Natural killer cell (primary cell): ENCODE measurements around the gene SLC7A6. TPM values are rescaled to one million over a fixed set of nuclear protein-coding genes. Genes with fewer than 3 reads are reported as not detected.

Experiments used
- ATAC-seq, 3 donors: fragments of 150-1000 bp in 2 of 3; fragments of 200-7000 bp in 1 of 3; cut with Tn5 transposase; 1 replicate in 1 of 3; 2 replicates in 2 of 3; pipeline ENCODE4 v1.10.0; 2021; ENCODE audit warnings: mild to moderate bottlenecking in 2 of 3, moderate library complexity in 2 of 3
- DNase-seq, 2 donors: peaks; one replicate each; pipeline versions ENCODE4 v3.0.0 to v3.0.0-alpha.2; 2013 to 2021; ENCODE audit warnings: mixed read lengths in 1 of 2
- H3K27ac ChIP-seq: one replicate; pipeline ENCODE4 v1.5.1; 2013; ENCODE audit warnings: mild to moderate bottlenecking, low read length
- H3K27me3 ChIP-seq: one replicate; pipeline ENCODE4 v1.6.1; 2013; ENCODE audit warnings: low read length; ENCODE audit not compliant: control insufficient read depth, insufficient read depth
- H3K36me3 ChIP-seq: one replicate; pipeline ENCODE4 v1.6.1; 2013; ENCODE audit warnings: low read length; ENCODE audit not compliant: control insufficient read depth, insufficient read depth
- H3K4me1 ChIP-seq: one replicate; pipeline ENCODE4 v1.6.1; 2013; ENCODE audit warnings: low read length; ENCODE audit not compliant: control insufficient read depth, insufficient read depth
- H3K4me3 ChIP-seq: one replicate; pipeline ENCODE4 v1.5.1; 2013; ENCODE audit warnings: low read length
- H3K9me3 ChIP-seq: one replicate; pipeline ENCODE4 v1.6.1; 2013; ENCODE audit warnings: low read length; ENCODE audit not compliant: control insufficient read depth, insufficient read depth
- H3K27ac Mint-ChIP-seq, 2 donors: one replicate each; pipeline ENCODE4 v1.8.0; 2022; ENCODE audit warnings: mild to moderate bottlenecking in 2 of 2, mixed read lengths in 2 of 2, moderate library complexity in 1 of 2
- H3K27me3 Mint-ChIP-seq, 2 donors: one replicate each; pipeline ENCODE4 v1.8.0; 2022; ENCODE audit warnings: low read depth in 2 of 2, mixed read lengths in 2 of 2
- H3K36me3 Mint-ChIP-seq: one replicate; pipeline ENCODE4 v1.8.0; 2022; ENCODE audit warnings: mixed read lengths
- H3K4me1 Mint-ChIP-seq, 2 donors: one replicate each; pipeline ENCODE4 v1.8.0; 2022; ENCODE audit warnings: mixed read lengths in 2 of 2
- H3K4me3 Mint-ChIP-seq: one replicate; pipeline ENCODE4 v1.8.0; 2022; ENCODE audit warnings: mild to moderate bottlenecking, moderate library complexity, mixed read lengths
- H3K9me3 Mint-ChIP-seq, 2 donors: one replicate each; pipeline ENCODE4 v1.8.0; 2022; ENCODE audit warnings: mixed read lengths in 2 of 2
- CTCF ChIP-seq: fragments of 200-600 bp; IDR thresholded peaks from one replicate; pipeline ENCODE4 v1.8.0; 2022; ENCODE audit warnings: antibody characterized with exemption
- WGBS: methylation state at CpG from one replicate; pipeline ENCODE4 v1.1.7; 2013; ENCODE audit warnings: missing lambda C conversion rate; ENCODE audit not compliant: insufficient coverage; 5-methylcytosine and 5-hydroxymethylcytosine counted together
- intact Hi-C: fragments of 100-400 bp; cut with micrococcal nuclease; formaldehyde crosslinking; loops from one replicate; pipeline ENCODE4 v1.14.2; 2022
- total RNA-seq, 4 donors: library from RNA; stranded (reverse); fragments of 120-200 nt in 1 of 4; gene quantifications; one replicate each; pipeline versions ENCODE4 v1.2.3 to v1.2.4, GENCODE V29; 2013 to 2022

SLC7A6 gene
- total RNA-seq, 3 donors from 2014 or later (not counting 1 experiment from before 2014, with no cell fraction given), result 46.6 to 84.9 (median 69.6) TPM

- Mint-ChIP-seq H3K4me3 (peak overlapping the region; percentile 75), H3K4me1 (peaks cover 66 to 74% of the 10 kb centered on the region in 2 donors), H3K36me3 (no peaks in the 10 kb centered on the region), H3K27ac (peak overlapping the region; percentile 77 to 88), H3K9me3 (no peaks in the 10 kb centered on the region), H3K27me3 (no peaks in the 10 kb centered on the region)
- WGBS, result 97% methylated on average over 5 of the region's 6 CpGs
- H3K36me3 ChIP-seq, result peaks cover 45% of the 10 kb centered on the region
- ATAC-seq (no peak), DNase-seq (no peak)
- intact Hi-C loops, result no loop called here
- no peak for TF ChIP-seq CTCF
- no peaks in the 10 kb centered on the region for H3K9me3 ChIP-seq
- H3K27me3 ChIP-seq, result no peaks in the 10 kb centered on the region
- H3K27ac ChIP-seq, result peak overlapping the region; percentile 77
- no peak overlapping the region for H3K4me3 ChIP-seq
- H3K4me1 ChIP-seq, result peaks cover 70% of the 10 kb centered on the region
Measured at GRCh38 chr16:68290450-68290849, 26.1 kb downstream of the SLC7A6 start.

GRCh38 chr16:68291227-68291626 is 26.9 kb downstream of the SLC7A6 start:
- peak overlapping the region; percentile 59 for H3K4me3 Mint-ChIP-seq
- TF ChIP-seq CTCF, result no peak
- ATAC-seq, result no peak
- Histone ChIP-seq H3K27ac (peak overlapping the region; percentile 77), H3K36me3 (peaks cover 53% of the 10 kb centered on the region), H3K4me3 (no peak overlapping the region), H3K27me3 (no peaks in the 10 kb centered on the region), H3K9me3 (no peaks in the 10 kb centered on the region), H3K4me1 (peaks cover 63% of the 10 kb centered on the region)
- H3K9me3 Mint-ChIP-seq, result no peaks in the 10 kb centered on the region
- H3K36me3 Mint-ChIP-seq, result no peaks in the 10 kb centered on the region
- H3K27me3 Mint-ChIP-seq, result no peaks in the 10 kb centered on the region
- H3K4me1 Mint-ChIP-seq, result peaks cover 62 to 66% of the 10 kb centered on the region in 2 donors
- H3K27ac Mint-ChIP-seq, result peak overlapping the region; percentile 77 to 88
- 90% methylated on average over 4 of the region's 4 CpGs for WGBS
- no peak for DNase-seq
- intact Hi-C loops, result no loop called here

GRCh38 chr16:68292425-68292824 is 28.1 kb downstream of the SLC7A6 start:
- peaks cover 7% of the 10 kb centered on the region for H3K36me3 Mint-ChIP-seq
- 99% methylated on average over 3 of the region's 5 CpGs for WGBS
- Histone ChIP-seq H3K27me3 (no peaks in the 10 kb centered on the region), H3K36me3 (peaks cover 64% of the 10 kb centered on the region), H3K9me3 (no peaks in the 10 kb centered on the region), H3K27ac (no peak overlapping the region), H3K4me1 (peaks cover 51% of the 10 kb centered on the region), H3K4me3 (no peak overlapping the region)
- no peak for TF ChIP-seq CTCF
- H3K27ac Mint-ChIP-seq, result peak overlapping the region; percentile 77 to 88
- peaks cover 52 to 54% of the 10 kb centered on the region in 2 donors for H3K4me1 Mint-ChIP-seq
- H3K27me3 Mint-ChIP-seq, result no peaks in the 10 kb centered on the region
- no peak for ATAC-seq
- H3K9me3 Mint-ChIP-seq, result no peaks in the 10 kb centered on the region
- intact Hi-C loops, result no loop called here
- no peak overlapping the region for H3K4me3 Mint-ChIP-seq
- no peak for DNase-seq

- H3K36me3 ChIP-seq, result peaks cover 91% of the 10 kb centered on the region
- no peak overlapping the region for H3K4me3 ChIP-seq
- ATAC-seq, result no peak
- intact Hi-C loops, result no loop called here
- no peak overlapping the region for H3K27ac ChIP-seq
- 89% methylated on average over 12 of the region's 12 CpGs for WGBS
- Mint-ChIP-seq H3K27ac (peak overlapping the region in 1 of 2 donors; percentile 36), H3K4me3 (no peak overlapping the region), H3K4me1 (peaks cover 23 to 26% of the 10 kb centered on the region in 2 donors), H3K9me3 (no peaks in the 10 kb centered on the region), H3K27me3 (no peaks in the 10 kb centered on the region), H3K36me3 (peaks cover 38% of the 10 kb centered on the region)
- DNase-seq, result no peak
- no peaks in the 10 kb centered on the region for H3K9me3 ChIP-seq
- peaks cover 14% of the 10 kb centered on the region for H3K4me1 ChIP-seq
- TF ChIP-seq CTCF, result no peak
- no peaks in the 10 kb centered on the region for H3K27me3 ChIP-seq
Measured at GRCh38 chr16:68296291-68296690, 32.0 kb downstream of the SLC7A6 start.
